OCI-LY7 (cell line): ENCODE results near the gene WASF2. TPM values are rescaled to one million over a fixed set of nuclear protein-coding genes. Genes with fewer than 3 reads are reported as not detected.

Source experiments
- BruUV-seq: library from RNA; stranded (reverse); fragments of 400-500 nt; replicated peaks from 2 replicates; lab custom pipeline; 2021; lab: Mats Ljungman, UMichigan
- CTCF ChIA-PET: fragments of 300-600 bp; sonication (Branson Sonifier 250); formaldehyde crosslinking; loops from one replicate; lab custom pipeline; 2022; ENCODE audit warnings: antibody characterized with exemption; ENCODE audit not compliant: unreplicated experiment; lab: Charles Lee
- POLR2A ChIA-PET: fragments of 300-600 bp; sonication (Branson Sonifier 250); formaldehyde crosslinking; loops from one replicate; lab custom pipeline; 2022; ENCODE audit warnings: antibody characterized with exemption; lab: Charles Lee
- DNase-seq: peaks from one replicate; pipeline ENCODE4 v3.0.0-alpha.2; 2015; ENCODE audit warnings: low spot score
- H2AFZ ChIP-seq: fragments of 200-600 bp; sonication (generic), shearing (Covaris generic); 2 replicates; pipeline ENCODE4 v1.6.1; 2014; ENCODE audit warnings: mild to moderate bottlenecking, antibody characterized with exemption, low read length, moderate library complexity
- H3K27ac ChIP-seq: fragments of 200-600 bp; sonication (generic); 2 replicates; pipeline ENCODE4 v1.5.1; 2014; ENCODE audit warnings: mixed run types, low read depth, mild to moderate bottlenecking, moderate library complexity, low read length, inconsistent platforms; ENCODE audit not compliant: poor library complexity, severe bottlenecking
- H3K36me3 ChIP-seq: fragments of 200-600 bp; sonication (generic); 2 replicates; pipeline ENCODE4 v1.6.1; 2014; ENCODE audit warnings: mild to moderate bottlenecking, antibody characterized with exemption, low read length, moderate library complexity, mixed read lengths; ENCODE audit not compliant: insufficient read depth
- H3K4me1 ChIP-seq: fragments of 200-600 bp; sonication (generic); 2 replicates; pipeline ENCODE4 v1.5.1; 2014; ENCODE audit warnings: mild to moderate bottlenecking, low read length; ENCODE audit not compliant: insufficient read depth, poor library complexity, severe bottlenecking
- H3K4me2 ChIP-seq: fragments of 200-600 bp; sonication (generic); 2 replicates; pipeline ENCODE4 v1.6.1; 2014; ENCODE audit warnings: mild to moderate bottlenecking, low read length
- H3K4me3 ChIP-seq: fragments of 200-600 bp; sonication (generic); 2 replicates; pipeline ENCODE4 v1.5.1; 2014; ENCODE audit warnings: mild to moderate bottlenecking, low read depth, low read length; ENCODE audit not compliant: poor library complexity, severe bottlenecking
- H3K79me2 ChIP-seq: fragments of 200-600 bp; sonication (generic); 2 replicates; pipeline ENCODE4 v1.6.1; 2016; ENCODE audit warnings: low read depth, mild to moderate bottlenecking, low read length, moderate library complexity, mixed read lengths; ENCODE audit not compliant: insufficient read depth
- H3K9me2 ChIP-seq: fragments of 200-600 bp; sonication (generic); 2 replicates; pipeline ENCODE4 v1.6.1; 2016; ENCODE audit warnings: mild to moderate bottlenecking, low read length, mixed read lengths; ENCODE audit not compliant: insufficient read depth
- H3K9me3 ChIP-seq: fragments of 200-600 bp; sonication (generic); 2 replicates; pipeline ENCODE4 v1.6.1; 2014; ENCODE audit warnings: mild to moderate bottlenecking, mixed run types, low read length, mixed read lengths
- H4K20me1 ChIP-seq: fragments of 200-600 bp; sonication (generic); 2 replicates; pipeline ENCODE4 v1.6.1; 2014; ENCODE audit warnings: mild to moderate bottlenecking, antibody characterized with exemption, low read length, moderate library complexity, mixed read lengths; ENCODE audit not compliant: insufficient read depth
- CTCF ChIP-seq: fragments of 200-600 bp; sonication (generic); conservative IDR thresholded peaks from 2 replicates; pipeline ENCODE4 v1.5.1; 2014; ENCODE audit warnings: mild to moderate bottlenecking, antibody characterized with exemption, low read length, moderate library complexity, mixed read lengths
- EZH2phosphoT487 ChIP-seq: fragments of 200-600 bp; sonication (generic); IDR thresholded peaks from 2 replicates; pipeline ENCODE4 v1.6.1; 2018; ENCODE audit warnings: low read depth, borderline replicate concordance, mild to moderate bottlenecking, mixed run types, antibody characterized with exemption, low read length, moderate library complexity, mixed read lengths
- intact Hi-C: fragments of 100-400 bp; cut with micrococcal nuclease; formaldehyde crosslinking; loops from one replicate; pipeline ENCODE4 v1.10.0; 2022; ENCODE audit not compliant: unreplicated experiment
- total RNA-seq, 2 experiments: library from RNA; depleted of rRNA in 1 of 2; stranded (reverse); fragments of >200 nt in 1 of 2; shearing (Covaris generic) in 1 of 2; gene quantifications; 2 replicates each; pipeline ENCODE4 v1.2.3, GENCODE V29; 2014 to 2022

Gene WASF2
- total RNA-seq, 2 experiments from 2014 or later, result 26.9 to 106 TPM

GRCh38 chr1:27483659-27484058, 6.3 kb downstream of the WASF2 start:
- H3K79me2 ChIP-seq, result peaks cover 98% of the 10 kb centered on the region
- H3K36me3 ChIP-seq, result peaks cover 40% of the 10 kb centered on the region
- intact Hi-C loops, result loop anchor here (1.0 kb wide), 2 partner anchors 45 to 80 kb away; no protein-coding TSS in a partner anchor
- TF ChIP-seq CTCF (no peak), EZH2phosphoT487 (no peak)
- CTCF ChIA-PET, result no interaction called here
- H4K20me1 ChIP-seq, result no peaks in the 10 kb centered on the region; the same call in none of the 2 replicates
- peak overlapping the region; percentile 94 for H3K27ac ChIP-seq
- peak overlapping the region; percentile 45 for H3K4me3 ChIP-seq
- H3K4me2 ChIP-seq, result peak overlapping the region; percentile 83
- no peak for DNase-seq
- POLR2A ChIA-PET, result interaction anchor here (0.5 to 2.6 kb wide), 6 partner anchors 13 to 1971 kb away, joined by 3 to 10 read pairs (median 3); no protein-coding TSS in a partner anchor
- H3K9me2 ChIP-seq, result no peaks in the 10 kb centered on the region
- H3K9me3 ChIP-seq, result no peaks in the 10 kb centered on the region
- H3K4me1 ChIP-seq, result peaks cover 83% of the 10 kb centered on the region
- BruUV-seq, result no TSS peak
- H2AFZ ChIP-seq, result no peak overlapping the region

DNA sequence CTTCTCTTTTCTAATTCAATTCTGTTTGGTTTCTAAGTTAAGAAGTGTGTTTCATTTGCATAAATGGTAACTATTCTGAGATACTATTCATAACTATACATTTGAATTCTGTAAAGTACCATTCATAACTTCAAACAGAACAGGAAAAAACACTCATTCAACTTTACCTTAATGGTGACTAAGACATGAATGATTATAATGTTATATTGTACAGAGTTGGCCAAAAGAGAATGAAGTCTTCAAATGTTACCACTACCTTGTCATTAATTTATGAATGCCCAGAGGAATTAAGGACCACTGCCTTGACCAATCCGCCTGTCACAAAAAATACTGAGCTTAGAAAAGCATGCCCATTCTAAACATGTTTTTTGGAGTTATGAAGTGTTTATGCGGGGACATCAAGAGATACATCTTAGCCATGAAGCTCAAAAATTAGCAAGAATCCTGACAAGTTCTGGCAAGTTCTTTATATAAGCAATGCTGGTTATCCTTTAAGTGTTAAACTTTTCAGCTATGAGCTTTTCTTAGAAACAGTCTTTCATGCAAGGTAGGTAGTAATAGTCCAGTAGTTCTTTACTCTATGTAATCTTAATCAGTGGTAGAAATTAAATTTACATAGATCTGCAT, 7.9 kb downstream of the WASF2 start:
- Histone ChIP-seq H3K27ac (peak overlapping the region; percentile 94), H3K79me2 (peaks cover 99% of the 10 kb centered on the region), H3K36me3 (peaks cover 48% of the 10 kb centered on the region), H3K4me1 (peaks cover 84% of the 10 kb centered on the region), H3K4me3 (peak overlapping the region; percentile 45), H3K9me2 (no peaks in the 10 kb centered on the region), H3K4me2 (peak overlapping the region; percentile 83), H3K9me3 (no peaks in the 10 kb centered on the region), H2AFZ (no peak overlapping the region), H4K20me1 (no peaks in the 10 kb centered on the region; the same call in none of the 2 replicates)
- no peak for TF ChIP-seq EZH2phosphoT487
- no peak for TF ChIP-seq CTCF
- CTCF ChIA-PET, result interaction anchor here (0.5 to 0.8 kb wide), 2 partner anchors 35 to 46 kb away, joined by 3 read pairs; no protein-coding TSS in a partner anchor
- POLR2A ChIA-PET, result interaction anchor here (0.6 to 2.6 kb wide), 15 partner anchors 8 to 695 kb away, joined by 3 to 10 read pairs (median 4); partner anchors contain the start of gene WASF2
- no peak for DNase-seq
- intact Hi-C loops, result no loop called here
- TSS peak; percentile 28 for BruUV-seq

GRCh38 chr1:27478098-27478497, 11.9 kb downstream of the WASF2 start:
- Histone ChIP-seq H3K36me3 (peaks cover 40% of the 10 kb centered on the region), H4K20me1 (no peaks in the 10 kb centered on the region; the same call in 1 of the 2 replicates), H2AFZ (no peak overlapping the region), H3K9me3 (no peaks in the 10 kb centered on the region), H3K4me3 (no peak overlapping the region), H3K9me2 (no peaks in the 10 kb centered on the region), H3K79me2 (peaks cover 99% of the 10 kb centered on the region), H3K4me2 (peak overlapping the region; percentile 30; the same call in 1 of the 2 replicates), H3K27ac (no peak overlapping the region), H3K4me1 (peaks cover 88% of the 10 kb centered on the region)
- no peak for DNase-seq
- ChIA-PET CTCF (no interaction called here), POLR2A (interaction anchor here (0.6 to 0.7 kb wide), 3 partner anchors 22 to 768 kb away, joined by 3 to 8 read pairs (median 3); no protein-coding TSS in a partner anchor)
- TF ChIP-seq EZH2phosphoT487, result no peak
- TF ChIP-seq CTCF, result no peak
- intact Hi-C loops, result no loop called here
- no TSS peak for BruUV-seq
